MV-4-11 (cell line): ENCODE data around the gene USP17L15.
"Not testable (repeated sequence)": the region's sequence is repeated elsewhere in the genome, so short reads cannot be mapped to it uniquely, and the experiment has no call there.

Experiments
- DNase-seq: peaks from one replicate; lab custom pipeline; 2025; lab: John Stamatoyannopoulos, UW

USP17L15 gene

GRCh38 chr4:9234085-9234484, at the start of gene USP17L15:
Gene USP17L15, plus strand, starts transcription at chr4:9234385. Its CDS starts 0 bp downstream, at chr4:9234385.
- not testable (repeated sequence) for DNase-seq

GRCh38 chr4:9210357-9210756, 23.8 kb upstream of the USP17L15 start, which contains the start of gene USP17L10:
Gene USP17L10, plus strand, starts transcription at chr4:9210657. Its CDS starts 0 bp downstream, at chr4:9210657.
- DNase-seq, result not testable (repeated sequence)

- not testable (repeated sequence) for DNase-seq
Measured at GRCh38 chr4:9214701-9215100, 19.5 kb upstream of the USP17L15 start.

- DNase-seq, result not testable (repeated sequence)
Measured at GRCh38 chr4:9215105-9215504, 19.1 kb upstream of the USP17L15 start, which contains the start of gene USP17L11. Gene USP17L11, plus strand, starts transcription at chr4:9215405. Its CDS starts 0 bp downstream, at chr4:9215405.

- not testable (repeated sequence) for DNase-seq
Measured at GRCh38 chr4:9219852-9220251, 14.3 kb upstream of the USP17L15 start, which contains the start of gene USP17L12. Gene USP17L12, plus strand, starts transcription at chr4:9220152. Its CDS starts 0 bp downstream, at chr4:9220152.

- not testable (repeated sequence) for DNase-seq
Measured at GRCh38 chr4:9224596-9224995, 9.6 kb upstream of the USP17L15 start, which contains the start of gene USP17L13. Gene USP17L13, plus strand, starts transcription at chr4:9224896. Its CDS starts 0 bp downstream, at chr4:9224896.

- DNase-seq, result not testable (repeated sequence)
Measured at GRCh38 chr4:9230249-9230648, 3.9 kb upstream of the USP17L15 start.

GRCh38 chr4:9238461-9238860, 4.3 kb downstream of the USP17L15 start:
- not testable (repeated sequence) for DNase-seq

- DNase-seq, result not testable (repeated sequence)
Measured at GRCh38 chr4:9243579-9243978, 9.4 kb downstream of the USP17L15 start, which contains the start of gene USP17L17. Gene USP17L17, plus strand, starts transcription at chr4:9243879. Its CDS starts 0 bp downstream, at chr4:9243879.

- DNase-seq, result not testable (repeated sequence)
Measured at GRCh38 chr4:9247953-9248680, 13.9 kb downstream of the USP17L15 start, which contains the start of gene USP17L18. Gene USP17L18, plus strand, starts transcription at chr4:9248630. Its CDS starts 0 bp downstream, at chr4:9248630.

GRCh38 chr4:9253078-9253477, 18.9 kb downstream of the USP17L15 start, which contains the start of gene USP17L19:
Gene USP17L19, plus strand, starts transcription at chr4:9253378. Its CDS starts 0 bp downstream, at chr4:9253378.
- not testable (repeated sequence) for DNase-seq

- DNase-seq, result not testable (repeated sequence)
Measured at GRCh38 chr4:9257824-9258223, 23.6 kb downstream of the USP17L15 start, which contains the start of gene USP17L20. Gene USP17L20, plus strand, starts transcription at chr4:9258124. Its CDS starts 0 bp downstream, at chr4:9258124.

GRCh38 chr4:9262572-9262971, 28.4 kb downstream of the USP17L15 start, which contains the start of gene USP17L21:
Gene USP17L21, plus strand, starts transcription at chr4:9262872. Its CDS starts 0 bp downstream, at chr4:9262872.
- not testable (repeated sequence) for DNase-seq

GRCh38 chr4:9267319-9267718, 33.1 kb downstream of the USP17L15 start, which contains the start of gene USP17L22:
Gene USP17L22, plus strand, starts transcription at chr4:9267619. Its CDS starts 0 bp downstream, at chr4:9267619.
- DNase-seq, result not testable (repeated sequence)

GRCh38 chr4:9271719-9272118, 37.5 kb downstream of the USP17L15 start:
- not testable (repeated sequence) for DNase-seq
